WTC11 (cell line): Measurements from ENCODE around the gene ATF1. TPM values are rescaled to one million over a fixed set of nuclear protein-coding genes. Genes with fewer than 3 reads are reported as not detected.

Experiments
- ATAC-seq: fragments of 200-7000 bp; cut with Tn5 transposase; 2 replicates; pipeline ENCODE4 v1.10.0; 2021; ENCODE audit warnings: mild to moderate bottlenecking, moderate library complexity
- CTCF ChIA-PET: fragments of 300-600 bp; sonication (Branson Sonifier 250); formaldehyde crosslinking; loops from one replicate; lab custom pipeline; 2021; ENCODE audit warnings: antibody characterized with exemption; lab: Charles Lee
- POLR2A ChIA-PET: fragments of 350-600 bp; sonication (Branson Sonifier 250); formaldehyde crosslinking; loops from one replicate; lab custom pipeline; 2021; ENCODE audit warnings: antibody characterized with exemption; lab: Charles Lee
- DNase-seq: peaks from one replicate; pipeline ENCODE4 v3.0.0; 2021; ENCODE audit warnings: low spot score
- H3K27ac Mint-ChIP-seq: 2 replicates; pipeline ENCODE4 v1.8.0; 2021; ENCODE audit warnings: mixed read lengths
- H3K27me3 Mint-ChIP-seq: 2 replicates; pipeline ENCODE4 v1.8.0; 2021; ENCODE audit warnings: low read depth, mild to moderate bottlenecking, moderate library complexity, mixed read lengths
- H3K36me3 Mint-ChIP-seq: 2 replicates; pipeline ENCODE4 v1.8.0; 2021; ENCODE audit warnings: mixed read lengths
- H3K4me1 Mint-ChIP-seq: 2 replicates; pipeline ENCODE4 v1.8.0; 2022; ENCODE audit warnings: mixed read lengths
- H3K4me3 Mint-ChIP-seq: 2 replicates; pipeline ENCODE4 v1.8.0; 2021; ENCODE audit warnings: mild to moderate bottlenecking, moderate library complexity, mixed read lengths
- H3K9me3 Mint-ChIP-seq: 2 replicates; pipeline ENCODE4 v1.8.0; 2021; ENCODE audit warnings: mixed read lengths
- CREM ChIP-seq: sonication (generic); formaldehyde crosslinking; IDR thresholded peaks from 2 replicates; pipeline ENCODE4 v1.8.1; 2022; ENCODE audit warnings: mild to moderate bottlenecking, missing genetic modification reagents, moderate library complexity
- EMX1 ChIP-seq: fragments of 250-450 bp; sonication (Bioruptor Pico); IDR thresholded peaks from 2 replicates; pipeline ENCODE4 v1.8.0; 2021; ENCODE audit warnings: mild to moderate bottlenecking
- ETV6 ChIP-seq: sonication (generic); formaldehyde crosslinking; IDR thresholded peaks from 2 replicates; pipeline ENCODE4 v1.8.1; 2022; ENCODE audit warnings: mild to moderate bottlenecking, missing genetic modification reagents
- GRHL2 ChIP-seq: fragments of 250-450 bp; sonication (Bioruptor Pico); IDR thresholded peaks from 2 replicates; pipeline ENCODE4 v1.8.0; 2022; ENCODE audit warnings: mild to moderate bottlenecking, moderate library complexity; ENCODE audit not compliant: insufficient replicate concordance, severe bottlenecking
- MYBL2 ChIP-seq: sonication (generic); formaldehyde crosslinking; IDR thresholded peaks from 2 replicates; pipeline ENCODE4 v1.8.1; 2023; ENCODE audit warnings: mild to moderate bottlenecking, moderate library complexity, missing genetic modification reagents
- NFATC4 ChIP-seq: fragments of 250-450 bp; sonication (Bioruptor Pico); IDR thresholded peaks from 2 replicates; pipeline ENCODE4 v1.9.0; 2021; ENCODE audit warnings: mild to moderate bottlenecking
- NR1H2 ChIP-seq: sonication (generic); formaldehyde crosslinking; IDR thresholded peaks from 2 replicates; pipeline ENCODE4 v1.9.0; 2021; ENCODE audit warnings: mild to moderate bottlenecking, moderate library complexity, missing genetic modification reagents
- STAT6 ChIP-seq: sonication (generic); formaldehyde crosslinking; conservative IDR thresholded peaks from 2 replicates; pipeline ENCODE4 v1.8.1; 2023; ENCODE audit warnings: mild to moderate bottlenecking, low read depth, missing genetic modification reagents, moderate library complexity
- ZMAT4 ChIP-seq: fragments of 250-450 bp; sonication (Bioruptor Pico); IDR thresholded peaks from 2 replicates; pipeline ENCODE4 v1.9.0; 2021; ENCODE audit warnings: mild to moderate bottlenecking
- ZNF121 ChIP-seq: sonication (generic); formaldehyde crosslinking; IDR thresholded peaks from 2 replicates; pipeline ENCODE4 v1.8.0; 2023; ENCODE audit warnings: missing genetic modification reagents
- ZNF219 ChIP-seq: sonication (generic); formaldehyde crosslinking; IDR thresholded peaks from 2 replicates; pipeline ENCODE4 v1.8.0; 2023; ENCODE audit warnings: missing genetic modification reagents, mild to moderate bottlenecking, borderline replicate concordance
- ZNF512 ChIP-seq: sonication (generic); formaldehyde crosslinking; IDR thresholded peaks from 2 replicates; pipeline ENCODE4 v1.8.1; 2022; ENCODE audit warnings: missing genetic modification reagents, borderline replicate concordance
- ZNF532 ChIP-seq: fragments of 250-450 bp; sonication (Bioruptor Pico); IDR thresholded peaks from 2 replicates; pipeline ENCODE4 v1.9.0; 2021; ENCODE audit warnings: mild to moderate bottlenecking, borderline replicate concordance
- total RNA-seq: library from RNA; stranded (reverse); gene quantifications from 3 replicates; pipeline ENCODE4 v1.2.3, GENCODE V29; 2021

ATF1 gene
- total RNA-seq, 1 experiment from 2014 or later = 34.8 TPM

- TF ChIP-seq ZNF512 = no peak
- no peak for TF ChIP-seq STAT6 (CRISPR knock-in tag)
- no peak for TF ChIP-seq MYBL2 (CRISPR knock-in tag)
- TF ChIP-seq EMX1 = no peak
- TF ChIP-seq CREM = no peak
- ATAC-seq = no peak
- ChIA-PET POLR2A (interaction anchor here (0.7 kb wide), 1 partner anchor 10 kb away, joined by 3 read pairs; no protein-coding TSS in a partner anchor), CTCF (interaction anchor here (3.8 kb wide), 1 partner anchor 11 kb away, joined by 20 read pairs; the partner anchor contains the start of gene ATF1)
- H3K4me1 Mint-ChIP-seq = no peaks in the 10 kb centered on the region
- no peak for DNase-seq
- H3K27ac Mint-ChIP-seq = no peak overlapping the region
- no peaks in the 10 kb centered on the region for H3K27me3 Mint-ChIP-seq
- peaks cover 7% of the 10 kb centered on the region; the same call in 1 of the 2 replicates for H3K9me3 Mint-ChIP-seq
- H3K36me3 Mint-ChIP-seq = peaks cover 31% of the 10 kb centered on the region
- H3K4me3 Mint-ChIP-seq = no peak overlapping the region
Observed at GRCh38 chr12:50775251-50775650, 11.3 kb downstream of the ATF1 start.

- Mint-ChIP-seq H3K27ac (no peak overlapping the region), H3K4me3 (no peak overlapping the region), H3K9me3 (peaks cover 7% of the 10 kb centered on the region; the same call in 1 of the 2 replicates), H3K36me3 (peaks cover 26% of the 10 kb centered on the region), H3K4me1 (no peaks in the 10 kb centered on the region), H3K27me3 (no peaks in the 10 kb centered on the region)
- no peak for DNase-seq
- TF ChIP-seq ZNF121 (CRISPR knock-in tag) = peak; percentile 53; the same call in 1 of the 2 replicates
- TF ChIP-seq CREM = no peak
- ChIA-PET CTCF (interaction anchor here (3.8 kb wide), 1 partner anchor 12 kb away, joined by 20 read pairs; the partner anchor contains the start of gene ATF1), POLR2A (interaction anchor here (0.6 to 0.7 kb wide), 2 partner anchors 242 to 437 kb away, joined by 4 to 9 read pairs; no protein-coding TSS in a partner anchor)
- no peak for ATAC-seq
Observed at GRCh38 chr12:50776749-50777728, 13.1 kb downstream of the ATF1 start.

- no peak for ATAC-seq
- Mint-ChIP-seq H3K27ac (no peak overlapping the region), H3K4me3 (no peak overlapping the region), H3K4me1 (no peaks in the 10 kb centered on the region), H3K36me3 (peaks cover 17% of the 10 kb centered on the region), H3K9me3 (no peaks in the 10 kb centered on the region; the same call in 1 of the 2 replicates), H3K27me3 (no peaks in the 10 kb centered on the region)
- no peak for DNase-seq
- TF ChIP-seq NFATC4 (no peak), ZNF532 (CRISPR knock-in tag) (no peak), GRHL2 (CRISPR knock-in tag) (no peak), ETV6 (no peak), ZMAT4 (CRISPR knock-in tag) (no peak), ZNF219 (no peak), NR1H2 (CRISPR knock-in tag) (no peak)
- POLR2A ChIA-PET = no interaction called here
- CTCF ChIA-PET = interaction anchor here (0.8 to 3.8 kb wide), 2 partner anchors 14 to 249 kb away, joined by 3 to 20 read pairs; partner anchors contain the start of gene ATF1
Observed at GRCh38 chr12:50778663-50779590, 15.0 kb downstream of the ATF1 start.
